Globus pallidus (tissue), 1 donor: Measurements from ENCODE around the gene EXOC3.

Source experiments
- DNase-seq: peaks from one replicate; pipeline ENCODE4 v3.0.0-alpha.2; 2015; ENCODE audit warnings: low spot score

Gene EXOC3

DNA sequence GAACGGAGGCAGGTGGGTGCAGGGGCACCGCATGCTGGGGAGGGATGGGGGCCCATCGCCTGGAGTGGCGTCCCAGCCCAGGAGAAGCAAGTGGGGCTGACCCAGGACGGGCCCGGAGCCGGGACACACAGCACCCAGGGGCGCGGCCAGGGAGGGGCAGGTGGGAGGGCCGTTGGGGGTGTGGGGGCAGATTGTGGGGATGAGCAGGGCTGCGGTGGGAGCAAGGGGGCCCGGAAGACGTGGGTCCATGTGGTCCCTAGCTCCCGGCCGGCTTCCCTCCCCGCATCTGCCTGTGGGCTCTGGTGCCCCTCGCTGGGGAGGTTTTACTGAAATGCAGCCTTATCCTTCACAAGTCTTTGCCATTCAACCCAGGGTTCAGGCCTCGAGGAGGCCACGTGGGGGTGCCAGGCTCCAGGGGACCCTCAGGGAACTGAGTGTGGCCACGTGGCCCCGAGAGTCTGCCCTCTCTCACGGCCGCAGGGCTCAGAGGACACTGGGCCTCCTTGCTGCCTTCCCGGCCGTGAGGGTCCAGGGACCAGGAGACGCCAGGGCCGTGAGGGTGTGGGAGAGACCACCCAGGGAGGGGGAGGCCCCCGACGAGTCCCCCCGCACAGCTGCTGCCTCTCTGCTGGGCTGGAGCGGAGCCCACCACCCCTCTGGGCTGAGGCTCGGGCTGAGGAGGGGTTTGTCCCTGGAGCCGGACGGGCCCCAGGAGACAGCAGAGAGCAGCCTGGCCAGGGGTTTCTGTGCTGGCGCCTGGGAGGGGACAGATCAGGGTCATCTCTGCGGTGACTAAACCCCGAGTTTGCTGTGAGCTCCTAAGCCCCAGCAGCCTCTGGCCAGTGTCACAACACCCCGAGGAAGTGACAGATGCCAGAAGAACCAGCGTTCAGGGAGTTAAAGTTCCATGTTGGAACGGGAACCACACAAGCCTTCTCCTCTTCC is 46.0 kb downstream of the EXOC3 start:
- DNase-seq = no peak

DNA sequence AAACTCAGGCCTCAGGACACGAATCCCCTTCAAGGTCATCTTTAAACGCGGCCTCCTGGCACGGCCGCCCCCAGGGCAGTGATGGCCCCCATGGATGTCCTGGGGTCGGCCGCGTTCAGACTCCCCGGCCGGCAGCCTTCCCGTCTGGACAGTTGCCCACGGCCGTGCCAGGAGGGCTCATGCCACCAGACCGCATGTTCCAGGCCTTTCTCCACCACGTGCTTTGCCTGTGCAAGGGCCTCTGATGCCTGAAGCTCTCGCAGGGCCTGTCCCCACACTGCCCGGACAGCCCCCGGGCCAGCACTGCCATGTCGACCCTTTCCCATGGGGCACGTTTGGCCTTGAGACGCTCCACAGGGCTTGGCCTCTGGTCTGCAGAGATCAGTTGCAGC is 46.7 kb downstream of the EXOC3 start:
- DNase-seq = no peak

DNA sequence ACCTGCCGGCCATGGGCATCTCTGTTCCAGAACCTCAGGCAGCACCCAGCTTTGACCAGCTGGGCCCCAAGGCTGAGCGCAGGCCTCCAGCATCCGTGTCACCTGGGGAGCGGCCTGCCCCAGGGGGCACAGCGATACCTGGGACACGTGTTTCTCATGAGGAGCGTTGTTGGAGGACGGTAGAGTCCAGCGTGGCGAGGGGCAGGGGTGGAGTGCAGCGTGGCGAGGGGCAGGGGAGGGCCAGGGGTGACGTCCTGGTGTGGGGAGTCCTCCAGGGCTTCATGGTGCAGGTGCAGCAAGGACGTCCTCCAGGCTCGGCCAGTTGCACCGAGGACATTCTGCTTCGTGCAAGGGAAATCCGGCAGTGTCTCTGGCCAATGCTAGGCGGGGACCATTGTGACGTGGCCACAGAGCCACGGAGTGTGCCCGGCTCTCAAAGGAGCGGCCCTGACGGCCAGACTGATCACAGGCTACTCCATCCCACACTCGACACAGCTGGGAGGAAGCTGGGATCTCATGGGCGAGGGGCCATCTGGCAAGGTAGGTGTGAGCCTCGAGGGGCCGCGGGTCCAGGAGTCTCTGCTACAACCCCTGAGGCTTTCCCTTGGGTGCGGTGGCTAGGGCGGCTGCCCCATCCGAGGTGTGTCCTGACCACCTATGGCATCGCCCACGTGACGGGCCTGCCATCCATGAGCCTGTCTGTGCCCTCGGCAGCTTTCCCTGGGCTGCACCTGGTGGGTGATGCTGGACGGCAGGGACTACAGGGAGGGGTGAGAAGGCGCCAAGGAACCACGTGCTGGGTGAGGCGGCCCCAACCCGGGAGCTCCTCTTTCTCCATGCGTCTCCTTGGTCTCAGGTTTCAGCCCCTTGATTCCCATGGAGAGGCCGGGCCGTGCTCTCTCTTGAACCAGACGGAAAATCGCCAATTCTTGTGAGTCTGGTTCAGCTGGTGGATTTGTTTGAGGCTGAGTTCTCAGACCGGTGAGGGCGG is 47.4 kb downstream of the EXOC3 start:
- no peak for DNase-seq

DNA sequence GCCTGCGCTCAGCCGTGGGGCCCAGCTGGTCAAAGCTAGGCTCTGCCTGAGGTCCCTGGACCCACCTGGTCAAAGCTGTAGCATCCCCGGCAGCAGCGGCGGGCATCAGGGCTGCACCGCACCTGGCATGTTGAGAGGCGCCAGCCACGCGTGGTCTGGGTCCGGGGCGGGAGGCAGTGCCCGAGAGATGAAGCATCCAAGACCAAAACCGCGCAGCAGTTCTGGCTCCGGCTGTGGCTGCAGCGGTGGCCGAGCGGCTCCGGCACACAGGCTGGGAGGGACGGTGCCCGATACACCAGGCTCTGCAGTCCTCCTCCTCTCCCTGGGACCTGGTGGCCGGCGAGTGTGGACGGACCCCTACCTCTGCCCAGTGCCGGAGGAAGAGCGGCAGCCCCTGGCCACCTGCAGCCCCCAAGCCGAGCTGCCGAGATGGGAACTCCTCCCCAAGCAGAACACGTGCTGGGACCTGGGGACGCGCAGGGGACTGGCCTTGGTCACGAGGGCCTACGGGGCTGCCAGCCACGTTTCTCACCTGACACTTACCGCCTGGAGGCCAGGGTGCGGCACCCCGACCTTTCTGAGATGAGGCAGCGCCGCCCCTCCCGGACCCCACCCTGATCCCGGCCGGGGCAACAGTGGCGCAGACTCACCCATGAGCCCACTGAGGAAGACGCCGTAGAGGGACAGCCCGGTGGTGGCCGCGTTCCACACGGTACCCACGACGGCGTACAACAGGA is 48.3 kb downstream of the EXOC3 start:
- no peak for DNase-seq

DNA sequence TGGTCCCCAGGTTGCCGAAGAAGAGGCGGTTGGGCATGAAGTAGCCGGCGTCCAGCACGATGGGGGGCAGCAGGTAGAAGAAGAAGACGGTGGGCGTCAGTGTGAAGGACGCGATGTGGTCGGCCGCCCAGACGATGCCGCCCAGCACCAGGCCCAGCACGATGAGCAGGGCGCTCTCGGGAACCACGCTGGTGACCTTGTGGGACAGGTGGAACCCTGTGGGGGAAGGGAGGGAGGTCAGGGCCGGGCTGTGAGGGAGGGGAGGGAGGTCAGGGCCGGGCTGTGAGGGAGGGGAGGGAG is 48.8 kb downstream of the EXOC3 start:
- no peak for DNase-seq

DNA sequence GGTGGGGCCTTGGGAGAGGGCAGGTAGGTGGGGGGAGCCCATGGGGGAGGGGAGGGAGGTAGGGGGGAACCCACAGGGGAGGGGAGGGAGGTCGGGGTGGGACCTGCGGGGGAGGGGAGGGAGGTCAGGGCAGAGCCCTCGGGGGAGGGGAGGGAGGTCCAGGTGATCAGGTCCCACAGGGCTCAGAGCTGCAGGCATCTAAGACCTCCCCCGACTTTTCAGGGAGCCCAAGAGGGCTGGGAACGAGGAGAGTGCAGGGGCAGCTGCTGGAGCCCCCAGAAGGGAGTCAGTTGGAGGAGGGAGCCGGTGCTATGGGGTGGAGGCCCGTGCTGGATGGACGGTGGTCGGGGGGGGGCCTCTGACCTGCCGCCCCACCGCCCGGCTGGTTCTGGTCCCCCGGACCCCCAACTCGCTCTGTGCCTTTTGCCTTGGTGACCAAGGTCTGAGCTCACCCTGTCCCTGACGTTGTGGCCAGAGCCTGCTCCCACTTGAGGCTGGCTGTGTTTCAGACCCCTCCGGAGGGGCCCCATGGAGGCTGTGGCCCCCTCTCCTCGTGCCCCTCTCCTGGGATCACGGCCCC is 49.4 kb downstream of the EXOC3 start:
- DNase-seq = no peak

DNA sequence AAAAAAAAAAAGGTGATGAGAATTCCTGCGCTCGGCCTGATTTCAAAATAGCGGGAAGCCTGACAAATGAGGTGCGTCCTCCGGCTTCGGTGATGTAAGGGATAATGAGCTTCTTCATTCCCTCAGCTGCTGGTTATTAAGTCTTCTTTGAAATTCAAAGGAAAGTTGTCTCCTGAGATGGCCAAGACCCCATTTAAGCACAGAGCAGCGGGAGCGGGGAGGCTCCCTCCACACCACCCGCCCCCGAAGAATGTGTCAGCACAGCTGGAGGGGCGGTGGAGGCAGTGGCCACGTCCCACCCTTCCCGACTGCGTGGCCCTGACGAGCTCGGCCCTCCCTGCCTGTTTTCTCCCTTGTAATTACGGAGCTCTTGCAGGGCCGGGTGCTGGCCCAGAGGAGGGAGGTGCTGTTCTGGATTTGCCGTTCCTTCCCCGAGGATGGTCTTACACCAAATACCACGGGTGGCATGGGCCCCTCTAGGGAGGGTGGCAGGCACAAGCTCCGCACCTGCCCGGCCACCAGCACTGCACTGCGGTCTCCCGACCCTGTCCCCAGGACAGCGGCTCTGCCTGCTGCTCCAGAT is 50.2 kb downstream of the EXOC3 start:
- no peak for DNase-seq

DNA sequence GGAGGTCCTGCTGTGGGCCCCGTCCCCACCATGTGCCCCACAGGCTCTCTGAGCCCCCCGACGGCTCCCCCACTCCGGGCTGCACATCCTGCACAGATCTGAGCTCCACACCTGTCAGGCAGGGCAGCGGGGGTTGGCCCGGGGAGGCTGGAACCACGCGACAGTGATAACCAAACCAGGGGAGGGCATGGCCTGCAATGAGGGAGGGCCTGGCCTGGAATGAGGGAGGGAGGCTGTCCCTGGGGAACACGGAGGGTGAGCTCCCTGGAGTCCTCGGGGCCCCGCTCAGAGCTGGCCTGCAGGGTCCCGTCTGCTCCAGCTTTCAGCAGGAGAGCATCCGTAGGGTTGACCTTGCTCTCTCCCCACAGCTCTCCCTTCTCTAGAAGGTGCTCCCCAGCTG is 50.8 kb downstream of the EXOC3 start:
- no peak for DNase-seq

DNA sequence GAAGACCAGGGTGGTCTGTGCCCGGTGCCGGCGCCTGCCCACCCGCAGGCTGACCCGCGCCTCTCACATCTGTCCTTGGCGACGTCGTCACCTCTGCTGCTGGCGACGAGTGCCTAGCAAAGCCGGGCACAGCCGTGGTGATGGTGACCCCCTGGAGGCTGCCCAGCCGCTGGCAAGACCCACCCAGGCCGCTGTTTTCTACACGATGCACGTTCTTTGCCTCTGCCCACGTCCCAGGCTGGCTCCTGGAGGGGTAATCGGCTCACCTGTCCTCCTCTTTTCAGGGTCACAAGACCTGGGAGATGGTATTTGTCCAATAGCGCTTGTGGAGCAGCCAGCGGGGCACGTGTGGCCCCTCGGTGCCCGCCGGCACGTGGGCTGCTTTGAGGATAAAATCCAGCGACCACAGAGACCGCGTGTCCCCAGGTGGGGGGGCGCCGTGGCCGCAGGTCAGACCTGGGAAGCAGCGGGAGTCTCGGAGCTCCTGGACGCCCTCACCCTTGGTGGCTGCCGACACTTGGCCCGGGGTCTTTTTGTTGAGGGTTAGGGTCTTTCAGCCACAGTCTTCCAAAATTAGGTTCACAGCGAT is 51.8 kb downstream of the EXOC3 start:
- no peak for DNase-seq

DNA sequence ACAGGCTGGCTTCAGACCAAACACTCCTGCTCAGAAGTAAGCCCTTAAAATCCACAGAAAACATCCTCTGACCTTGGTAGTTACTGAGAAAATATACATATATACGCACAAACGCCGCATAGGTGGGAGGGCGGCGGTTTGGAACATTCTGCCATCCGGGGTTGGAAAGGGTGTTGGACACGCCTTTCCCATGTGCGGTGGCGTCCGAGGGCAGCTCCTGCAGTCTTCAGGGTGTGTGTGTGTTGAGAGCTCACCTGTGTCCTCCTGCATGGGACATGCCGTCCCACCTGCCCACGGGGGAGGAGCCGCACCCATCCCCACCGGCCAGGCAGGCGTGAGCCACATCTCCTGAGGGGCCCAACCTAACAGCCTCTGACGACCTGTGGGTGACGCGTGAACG is 53.1 kb downstream of the EXOC3 start:
- DNase-seq = no peak

DNA sequence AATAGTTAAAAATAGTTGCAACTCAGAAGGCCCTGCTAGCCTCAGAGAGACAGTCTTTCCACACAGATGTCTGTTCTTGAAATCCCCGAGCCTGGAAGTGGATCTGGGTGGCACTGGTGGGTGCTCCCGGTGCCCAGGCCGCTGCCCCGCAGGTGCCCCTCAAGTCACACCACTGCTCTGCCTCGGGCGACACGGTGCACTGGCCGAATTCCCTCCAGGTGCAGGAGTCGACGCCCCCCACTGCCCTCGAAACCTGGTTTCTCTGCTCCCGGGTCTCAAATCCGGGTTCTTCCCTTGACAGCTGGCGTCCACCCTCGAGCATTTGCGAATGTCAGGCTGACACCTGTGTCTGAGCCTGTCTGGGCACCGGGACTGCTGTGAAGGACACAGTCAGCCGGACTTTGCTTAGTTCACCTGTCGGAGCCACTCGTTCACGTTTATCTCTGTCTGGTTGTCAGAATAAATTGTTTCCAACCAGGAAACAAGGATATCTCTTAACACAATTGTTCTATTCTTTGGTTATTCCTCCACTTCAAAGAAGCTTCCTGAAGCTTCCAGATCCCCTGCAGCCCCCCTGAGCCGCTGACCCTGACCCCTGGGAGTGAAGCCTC is 54.2 kb downstream of the EXOC3 start:
- DNase-seq = no peak

DNA sequence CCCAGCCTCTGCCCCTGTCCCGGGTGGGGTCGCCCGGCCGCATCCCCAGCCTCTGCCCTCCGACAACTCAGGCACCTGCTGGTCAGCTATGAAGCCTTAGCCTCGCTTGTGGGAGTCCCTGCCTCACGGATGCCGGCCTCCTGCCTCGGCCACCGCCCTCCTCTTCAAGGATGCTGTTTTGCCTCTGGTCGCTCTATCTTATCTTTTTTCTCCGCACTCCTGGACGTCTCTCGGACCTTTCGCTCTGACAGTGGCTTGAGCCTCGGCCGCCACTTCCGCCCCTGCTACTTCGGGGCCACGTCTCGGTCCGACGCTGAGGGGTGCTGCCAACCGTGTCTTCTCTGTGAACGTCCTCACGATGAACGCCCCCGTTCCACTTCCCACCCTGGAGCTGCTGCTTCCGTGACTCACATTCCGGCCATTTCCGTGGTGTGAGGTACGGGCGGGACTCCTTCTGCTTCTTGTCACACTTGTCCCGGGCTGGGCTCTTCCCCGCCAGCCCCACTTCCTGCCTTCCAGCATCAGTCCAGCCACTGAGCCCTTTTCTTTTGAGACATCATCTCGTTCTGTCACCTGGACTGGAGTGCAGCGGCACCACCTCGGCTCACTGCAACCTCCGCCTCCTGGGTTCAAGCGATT is 55.0 kb downstream of the EXOC3 start:
- no peak for DNase-seq

DNA sequence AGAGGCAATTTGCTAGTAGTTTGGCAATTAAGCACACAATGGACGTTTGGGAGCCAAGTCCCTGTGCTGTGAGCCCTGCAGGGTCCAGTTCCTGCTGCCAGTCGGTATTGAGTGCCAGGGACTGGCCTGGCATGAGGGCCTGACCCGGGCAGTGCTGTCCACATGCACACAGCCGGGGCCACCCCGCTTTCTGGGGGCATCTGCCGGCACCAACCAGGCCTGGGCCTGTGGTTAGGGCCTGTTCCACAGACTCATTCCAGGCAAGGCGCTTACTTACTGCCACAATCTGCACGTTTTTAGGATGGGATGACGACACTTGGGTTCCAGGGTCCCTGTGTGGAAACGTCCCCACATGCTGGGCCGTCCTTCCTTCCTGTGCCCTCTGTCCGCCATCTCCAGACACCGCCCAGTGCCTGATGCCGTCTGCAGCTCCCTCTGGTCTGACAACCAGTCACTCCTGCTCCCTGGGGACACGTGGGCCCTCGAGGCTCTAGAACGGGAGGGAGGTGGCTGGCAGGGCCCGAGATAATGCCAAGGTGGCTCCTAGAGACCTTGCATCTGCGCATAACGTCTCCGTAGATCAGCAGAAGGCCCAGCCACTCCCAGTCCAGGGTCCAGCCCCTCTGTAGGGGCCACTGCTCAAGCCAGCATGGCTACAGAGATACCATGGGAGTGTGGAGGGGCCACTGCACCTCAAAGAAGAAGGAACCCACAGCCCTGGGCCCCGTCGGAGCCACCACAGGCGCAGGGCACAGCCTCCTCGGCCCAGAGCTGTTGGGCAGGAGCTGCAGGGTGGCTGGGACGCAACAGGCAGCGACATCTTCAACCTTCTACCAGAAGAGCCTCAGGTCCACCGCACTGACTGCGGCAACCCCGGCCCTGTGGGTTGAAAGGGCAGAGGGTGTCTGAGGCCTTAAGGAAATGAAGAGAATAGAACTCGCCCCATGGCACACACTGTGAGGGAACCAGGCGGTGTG is 56.5 kb downstream of the EXOC3 start:
- no peak for DNase-seq

DNA sequence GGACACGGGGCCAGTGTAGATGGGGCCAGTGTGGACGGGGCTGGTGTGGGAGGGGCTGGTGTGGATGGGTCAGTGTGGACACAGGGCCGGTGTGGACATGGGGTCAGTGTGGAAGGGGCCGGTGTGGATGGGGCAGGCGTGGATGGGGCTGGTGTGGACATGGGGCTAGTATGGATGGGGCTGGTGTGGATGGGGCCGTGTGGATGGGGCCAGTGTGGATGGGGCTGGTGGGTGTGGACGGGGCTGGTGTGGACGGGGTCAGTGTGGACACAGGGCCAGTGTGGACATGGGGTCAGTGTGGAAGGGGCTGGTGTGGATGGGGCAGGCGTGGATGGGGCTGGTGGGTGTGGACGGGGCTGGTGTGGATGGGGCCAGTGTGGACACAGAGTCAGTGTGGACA is 57.5 kb downstream of the EXOC3 start:
- no peak for DNase-seq

DNA sequence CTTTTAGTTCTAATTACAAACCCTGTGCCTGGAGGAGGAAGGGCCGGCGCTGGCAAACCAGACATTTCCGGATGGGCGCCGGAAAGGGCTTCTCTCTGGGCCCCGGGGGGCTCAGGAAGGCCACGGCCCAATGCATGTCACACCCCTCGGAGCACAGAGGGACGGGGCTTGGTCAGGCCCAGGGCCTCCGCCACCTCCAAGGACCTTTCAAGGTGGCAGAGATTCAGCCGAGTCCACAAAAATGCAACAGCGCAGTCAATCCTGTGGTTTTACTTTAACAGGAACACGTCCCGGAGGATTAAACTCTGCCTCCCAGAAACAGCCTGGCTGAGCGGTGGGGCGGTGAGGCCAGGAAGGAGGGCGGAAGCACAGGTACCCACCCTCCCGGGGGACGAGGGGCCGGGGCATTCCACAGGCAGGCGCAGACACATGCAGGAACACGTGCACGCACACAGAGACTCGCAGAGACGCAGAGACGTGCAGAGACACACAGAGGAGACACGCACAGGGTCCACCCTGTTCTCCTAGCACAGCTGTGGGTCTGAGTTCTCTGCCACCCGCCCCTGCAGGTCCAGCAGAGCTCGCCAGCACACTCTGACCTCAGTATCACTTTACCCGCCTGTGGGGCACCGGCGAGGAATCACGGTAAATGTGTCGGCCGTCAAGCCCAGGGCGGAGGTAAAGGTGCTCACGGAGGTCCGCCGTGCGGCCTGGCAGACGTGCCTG is 58.3 kb downstream of the EXOC3 start:
- DNase-seq = no peak

DNA sequence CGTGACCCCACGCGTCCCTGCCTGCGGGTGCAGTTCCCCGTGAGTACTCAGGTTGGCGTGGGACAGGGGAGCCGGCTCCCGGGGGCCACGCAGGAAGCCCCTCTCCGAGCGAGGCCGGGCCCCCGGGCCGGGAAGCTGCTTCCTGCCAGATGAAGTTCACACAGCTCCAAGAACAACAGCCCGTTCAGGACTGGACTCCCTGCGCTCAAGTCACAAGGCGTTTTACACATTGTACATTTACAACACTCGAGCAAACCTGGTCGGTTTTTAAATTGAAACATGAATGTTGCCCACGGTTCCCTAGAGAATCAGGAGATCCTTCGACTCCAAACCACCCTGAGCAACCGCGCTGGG is 58.8 kb downstream of the EXOC3 start:
- DNase-seq = no peak

DNA sequence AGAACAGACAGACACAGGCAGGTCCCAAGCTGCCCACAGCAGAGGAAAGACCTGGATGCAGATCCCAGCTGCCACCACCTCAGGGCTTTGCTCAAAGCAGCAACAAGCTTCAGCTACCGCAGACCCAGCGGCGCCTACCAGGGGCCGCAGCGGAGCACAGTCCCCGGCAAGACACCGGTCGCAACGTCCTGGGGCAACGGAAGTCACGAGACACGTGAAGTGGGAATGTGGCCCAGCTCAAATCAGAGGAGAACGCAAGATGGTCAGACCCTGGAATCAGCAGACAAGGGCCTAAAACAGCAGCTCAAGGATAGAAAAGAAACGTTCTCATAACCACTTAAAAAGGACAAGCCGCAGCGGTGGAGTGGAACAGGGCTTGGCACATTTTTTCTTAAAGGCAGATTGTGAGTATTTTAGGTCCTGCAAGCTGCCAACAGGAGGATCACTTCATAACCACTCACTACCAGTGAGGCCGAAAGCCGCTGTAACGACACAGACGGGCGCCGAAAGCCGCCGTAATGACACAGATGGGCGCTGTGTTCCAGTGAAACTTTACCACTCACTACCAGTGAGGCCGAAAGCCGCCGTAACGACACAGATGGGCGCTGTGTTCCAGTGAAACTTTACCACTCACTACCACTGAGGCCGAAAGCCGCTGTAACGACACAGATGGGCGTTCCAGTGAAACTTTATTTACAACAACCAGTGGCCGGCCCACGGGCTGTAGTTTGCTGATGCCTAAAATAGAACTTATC is 59.5 kb downstream of the EXOC3 start:
- no peak for DNase-seq
